Gastrocnemius medialis (tissue), 4 donors: ENCODE measurements around the gene VIPR2.

ENCODE experiments used
- CTCF ChIP-seq, 5 experiments: fragments of 450-650 bp in 3 of 5; fragments of 200-600 bp in 2 of 5; sonication (generic) in 2 of 5; IDR thresholded peaks in 4 of 5; conservative IDR thresholded peaks in 1 of 5; 1 replicate in 4 of 5; 2 replicates in 1 of 5; pipeline ENCODE4 v1.5.1; 2016 to 2019; ENCODE audit warnings: antibody characterized with exemption in 5 of 5, mild to moderate bottlenecking in 3 of 5, moderate library complexity in 3 of 5
- POLR2A ChIP-seq, 2 donors: fragments of 450-650 bp; IDR thresholded peaks; one replicate each; pipeline ENCODE4 v1.6.1; 2017; ENCODE audit warnings: antibody characterized with exemption in 2 of 2, mild to moderate bottlenecking in 2 of 2, moderate library complexity in 2 of 2

- TF ChIP-seq POLR2A (IDR thresholded peaks at IDR 0.05) (no peak), CTCF (IDR thresholded peaks at IDR 0.05 in 4 of 5, conservative IDR thresholded peaks at IDR 0.05 in 1 of 5) (no peak)
Observed at GRCh38 chr7:159038066-159038465, 106.6 kb downstream of the VIPR2 start.
